HFFc6 (cell line): Measurements from ENCODE around the gene HMCN1. TPM values are rescaled to one million over a fixed set of nuclear protein-coding genes. Genes with fewer than 3 reads are reported as not detected.
A peak's percentile ranks its signal among the peaks of the same experiment; 100 is the strongest.
"Not testable (repeated sequence)": the region's sequence is repeated elsewhere in the genome, so short reads cannot be mapped to it uniquely, and the experiment has no call there.

Experiments used
- DNase-seq: peaks from one replicate; pipeline ENCODE4 v3.0.0-alpha.2; 2018
- H3K27ac Mint-ChIP-seq: 2 replicates; pipeline ENCODE4 v1.8.0; 2020; ENCODE audit warnings: mild to moderate bottlenecking, mixed read lengths
- H3K27me3 Mint-ChIP-seq: 2 replicates; pipeline ENCODE4 v1.8.0; 2021; ENCODE audit warnings: mild to moderate bottlenecking, moderate library complexity, mixed read lengths; ENCODE audit not compliant: insufficient read depth
- H3K36me3 Mint-ChIP-seq: 2 replicates; pipeline ENCODE4 v1.8.0; 2021; ENCODE audit warnings: low read depth, mixed read lengths
- H3K4me1 Mint-ChIP-seq: 2 replicates; pipeline ENCODE4 v1.8.0; 2020; ENCODE audit warnings: low read depth, mixed read lengths
- H3K4me3 Mint-ChIP-seq: 2 replicates; pipeline ENCODE4 v1.8.0; 2020; ENCODE audit warnings: mild to moderate bottlenecking, moderate library complexity, mixed read lengths
- H3K9me3 Mint-ChIP-seq: 2 replicates; pipeline ENCODE4 v1.8.0; 2020; ENCODE audit warnings: mild to moderate bottlenecking, mixed read lengths
- total RNA-seq, 6 experiments: library from RNA; stranded (reverse); fragmentation: NEBNext Ultra II Directional; extraction: Animal tissue kit (Norgen Biotek cat#: 25700); gene quantifications; 2 replicates in 1 of 6; 3 replicates in 5 of 6; pipeline ENCODE4 v1.2.3, GENCODE V29; 2021
- TF ChIP-seq, protein P1 (sequence below): fragments of 200-600 bp; sonication (generic); IDR thresholded peaks from 2 replicates; pipeline ENCODE4 v1.5.0; 2021; ENCODE audit warnings: antibody characterized with exemption, mild to moderate bottlenecking

Gene HMCN1
- total RNA-seq, 6 experiments from 2014 or later: 1.2 to 1.8 (median 1.5) TPM

DNA sequence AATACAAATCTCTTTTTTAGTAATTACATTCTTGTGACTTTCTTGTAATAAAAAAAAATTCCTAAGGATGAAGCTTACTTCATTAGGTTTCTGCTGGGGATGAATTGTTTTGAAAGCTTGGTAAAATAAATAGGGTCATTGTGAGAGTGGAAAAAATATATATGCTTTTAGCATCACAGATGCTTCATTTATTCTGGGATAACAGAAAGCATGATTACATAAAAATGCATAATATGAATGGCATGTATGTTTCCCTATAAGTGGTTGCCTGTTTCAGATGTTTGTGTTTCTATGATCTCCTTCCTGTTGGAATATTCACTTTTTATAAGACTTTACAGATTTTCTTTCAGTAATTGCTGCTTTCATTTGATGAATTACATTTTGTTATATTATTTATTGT, 42.3 kb downstream of the HMCN1 start:
- Mint-ChIP-seq H3K36me3 (no peaks in the 10 kb centered on the region), H3K27ac (no peak overlapping the region), H3K4me1 (peaks cover 14% of the 10 kb centered on the region), H3K9me3 (no peaks in the 10 kb centered on the region), H3K27me3 (peaks cover 1% of the 10 kb centered on the region; the same call in 1 of the 2 replicates), H3K4me3 (no peak overlapping the region)
- no peak for DNase-seq
- TF ChIP-seq, protein P1, sequence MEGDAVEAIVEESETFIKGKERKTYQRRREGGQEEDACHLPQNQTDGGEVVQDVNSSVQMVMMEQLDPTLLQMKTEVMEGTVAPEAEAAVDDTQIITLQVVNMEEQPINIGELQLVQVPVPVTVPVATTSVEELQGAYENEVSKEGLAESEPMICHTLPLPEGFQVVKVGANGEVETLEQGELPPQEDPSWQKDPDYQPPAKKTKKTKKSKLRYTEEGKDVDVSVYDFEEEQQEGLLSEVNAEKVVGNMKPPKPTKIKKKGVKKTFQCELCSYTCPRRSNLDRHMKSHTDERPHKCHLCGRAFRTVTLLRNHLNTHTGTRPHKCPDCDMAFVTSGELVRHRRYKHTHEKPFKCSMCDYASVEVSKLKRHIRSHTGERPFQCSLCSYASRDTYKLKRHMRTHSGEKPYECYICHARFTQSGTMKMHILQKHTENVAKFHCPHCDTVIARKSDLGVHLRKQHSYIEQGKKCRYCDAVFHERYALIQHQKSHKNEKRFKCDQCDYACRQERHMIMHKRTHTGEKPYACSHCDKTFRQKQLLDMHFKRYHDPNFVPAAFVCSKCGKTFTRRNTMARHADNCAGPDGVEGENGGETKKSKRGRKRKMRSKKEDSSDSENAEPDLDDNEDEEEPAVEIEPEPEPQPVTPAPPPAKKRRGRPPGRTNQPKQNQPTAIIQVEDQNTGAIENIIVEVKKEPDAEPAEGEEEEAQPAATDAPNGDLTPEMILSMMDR: no peak

DNA sequence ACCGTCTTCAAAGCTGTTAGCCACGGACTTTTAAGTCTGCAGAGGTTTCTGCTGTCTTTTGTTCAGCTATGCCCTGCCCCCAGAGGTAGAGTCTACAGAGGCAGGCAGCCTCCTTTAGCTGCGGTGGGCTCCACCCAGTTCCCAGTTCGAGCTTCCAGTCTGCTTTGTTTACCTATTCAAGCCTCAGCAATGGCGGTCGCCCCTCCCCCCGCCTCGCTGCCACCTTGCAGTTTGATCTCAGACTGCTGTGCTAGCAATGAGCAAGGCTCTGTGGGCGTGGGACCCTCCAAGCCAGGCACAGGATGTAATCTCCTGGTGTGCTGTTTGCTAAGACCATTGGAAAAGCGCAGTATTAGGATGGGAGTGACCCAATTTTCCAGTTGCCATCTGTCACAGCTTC, 49.7 kb downstream of the HMCN1 start:
- not testable (repeated sequence) for H3K4me3 Mint-ChIP-seq, H3K9me3 Mint-ChIP-seq, DNase-seq, H3K27me3 Mint-ChIP-seq, H3K36me3 Mint-ChIP-seq, H3K27ac Mint-ChIP-seq
- peaks cover 27% of the 10 kb centered on the region for H3K4me1 Mint-ChIP-seq

DNA sequence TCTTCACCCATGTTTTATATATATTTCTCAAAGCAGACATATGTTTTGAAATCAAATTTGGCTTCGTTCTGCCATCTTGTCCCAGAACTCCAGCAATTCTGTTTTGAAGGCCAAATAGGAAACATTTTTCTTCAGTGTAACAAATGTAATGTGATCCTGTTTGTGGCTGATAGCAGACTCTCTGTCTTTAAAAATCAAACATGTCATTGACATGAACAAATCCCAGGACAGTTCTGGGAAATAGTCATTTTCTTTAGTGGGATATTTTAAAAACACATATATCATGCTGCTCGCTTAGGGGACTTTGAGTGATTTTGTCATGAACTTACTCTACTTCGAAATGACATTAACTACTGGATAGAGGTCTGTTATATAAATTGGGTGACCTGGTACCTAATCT, 51.4 kb downstream of the HMCN1 start:
- TF ChIP-seq, protein P1: no peak
- H3K9me3 Mint-ChIP-seq: peaks cover 5% of the 10 kb centered on the region
- DNase-seq: no peak
- H3K4me3 Mint-ChIP-seq: no peak overlapping the region
- H3K4me1 Mint-ChIP-seq: peaks cover 36% of the 10 kb centered on the region
- peaks cover 6% of the 10 kb centered on the region for H3K36me3 Mint-ChIP-seq
- H3K27ac Mint-ChIP-seq: no peak overlapping the region
- peaks cover 1% of the 10 kb centered on the region; the same call in 1 of the 2 replicates for H3K27me3 Mint-ChIP-seq

DNA sequence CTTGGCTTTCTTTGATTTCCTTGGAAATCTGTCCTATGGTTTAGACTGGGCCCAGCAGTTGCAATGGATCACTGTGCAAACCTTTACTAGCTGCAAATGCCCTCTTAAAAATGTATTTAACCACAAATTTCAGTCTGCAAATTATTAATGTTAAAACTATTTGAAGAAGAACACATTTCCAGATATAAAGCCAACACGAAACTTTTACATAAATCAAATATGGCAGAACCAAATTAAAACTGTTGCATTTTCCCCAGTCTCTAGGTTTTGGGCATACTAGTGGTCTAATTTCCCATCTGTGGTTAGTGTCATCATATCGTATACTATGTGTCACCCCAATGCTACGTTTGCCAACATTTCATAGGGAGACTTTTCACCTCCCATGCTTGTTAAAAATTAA, 52.3 kb downstream of the HMCN1 start:
- no peak overlapping the region for H3K4me3 Mint-ChIP-seq
- H3K27me3 Mint-ChIP-seq: 0 out of 2 replicates have a peak, but pooled peaks cover 1% of the 10 kb centered on the region
- DNase-seq: peak; percentile 63
- peaks cover 5% of the 10 kb centered on the region for H3K9me3 Mint-ChIP-seq
- H3K4me1 Mint-ChIP-seq: peaks cover 36% of the 10 kb centered on the region
- no peak overlapping the region for H3K27ac Mint-ChIP-seq
- peaks cover 6% of the 10 kb centered on the region for H3K36me3 Mint-ChIP-seq
- TF ChIP-seq, protein P1: no peak

DNA sequence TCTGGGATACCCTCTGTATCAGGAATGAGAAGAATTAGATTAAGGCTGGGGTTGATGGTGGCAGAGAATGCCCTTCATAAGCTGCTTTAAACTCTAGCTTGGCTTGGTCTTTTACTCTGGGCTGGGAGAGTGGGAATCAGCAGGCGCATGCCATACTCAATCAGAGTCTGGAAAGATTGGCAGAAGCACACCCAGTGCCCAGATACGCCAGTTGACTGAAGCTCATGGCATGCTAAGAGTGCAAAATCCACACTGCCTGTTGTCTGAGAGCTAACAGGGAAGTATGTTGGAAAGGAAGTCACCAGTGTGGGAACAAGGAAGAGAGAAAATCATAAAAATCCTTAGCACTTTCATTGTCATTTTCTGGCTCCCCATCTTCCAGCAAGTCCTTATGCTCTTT, 53.0 kb downstream of the HMCN1 start:
- Mint-ChIP-seq H3K27ac (no peak overlapping the region; the same call in 1 of the 2 replicates), H3K4me3 (no peak overlapping the region), H3K36me3 (peaks cover 6% of the 10 kb centered on the region), H3K9me3 (peaks cover 5% of the 10 kb centered on the region), H3K4me1 (peaks cover 36% of the 10 kb centered on the region), H3K27me3 (0 out of 2 replicates have a peak, but pooled peaks cover 1% of the 10 kb centered on the region)
- DNase-seq: no peak
- TF ChIP-seq, protein P1: no peak

DNA sequence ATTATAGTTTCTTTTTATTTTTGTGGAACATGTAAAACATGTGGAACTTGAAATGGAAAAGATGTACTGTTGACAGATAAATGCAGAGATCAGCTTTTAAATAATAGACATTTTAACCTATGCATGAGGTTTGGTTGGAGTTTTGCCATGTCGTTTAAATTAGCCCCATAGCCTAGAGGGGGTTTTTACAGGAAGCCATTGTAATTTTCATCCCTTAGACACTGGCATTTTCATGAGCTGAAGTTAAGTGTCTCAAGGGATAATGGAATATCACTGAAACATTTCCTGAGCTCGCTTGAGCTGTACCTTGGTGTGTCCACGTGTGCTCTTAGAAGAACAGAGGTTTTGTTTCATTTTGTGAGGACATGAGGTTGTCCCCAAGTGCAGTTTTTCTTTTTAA, 54.2 kb downstream of the HMCN1 start:
- Mint-ChIP-seq H3K27ac (no peak overlapping the region), H3K27me3 (no peaks in the 10 kb centered on the region), H3K36me3 (no peaks in the 10 kb centered on the region), H3K4me1 (peaks cover 36% of the 10 kb centered on the region), H3K4me3 (no peak overlapping the region), H3K9me3 (no peaks in the 10 kb centered on the region)
- TF ChIP-seq, protein P1: no peak
- DNase-seq: no peak
